SU-DHL-6 (cell line): ENCODE measurements around the gene ADGRD1.

Experiments
- EZH2phosphoT487 ChIP-seq: fragments of 200-600 bp; sonication (generic), shearing (Covaris generic); conservative IDR thresholded peaks from 2 replicates; pipeline ENCODE4 v1.6.1; 2018; ENCODE audit warnings: mild to moderate bottlenecking, antibody characterized with exemption, low read length, moderate library complexity, mixed read lengths
- TF ChIP-seq, protein P1 (sequence below): fragments of 200-600 bp; sonication (generic); IDR thresholded peaks from one replicate; pipeline ENCODE4 v1.5.1; 2017; ENCODE audit warnings: antibody characterized with exemption, mild to moderate bottlenecking, low read length, moderate library complexity; ENCODE audit not compliant: insufficient read depth, poor library complexity, severe bottlenecking

DNA sequence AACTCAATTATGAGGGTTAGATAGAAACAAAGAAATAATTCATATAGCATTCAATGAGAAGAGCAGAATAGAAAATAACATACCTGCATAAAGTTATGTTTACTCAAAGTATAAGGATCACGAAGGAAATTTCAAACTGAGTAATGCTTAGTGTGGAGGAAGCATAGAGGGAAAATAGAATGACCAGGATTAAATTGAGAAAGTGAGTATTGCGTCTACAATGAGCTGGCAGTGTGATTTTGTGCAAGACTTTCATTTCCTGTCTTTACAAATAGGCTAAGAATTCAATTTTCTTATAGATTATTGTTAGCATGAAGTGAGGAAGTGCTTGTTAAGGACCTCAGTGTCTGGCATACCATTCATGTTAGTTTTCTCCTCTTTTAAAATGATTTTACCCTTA lies 12.0 kb downstream of the ADGRD1 start:
- TF ChIP-seq, protein P1, sequence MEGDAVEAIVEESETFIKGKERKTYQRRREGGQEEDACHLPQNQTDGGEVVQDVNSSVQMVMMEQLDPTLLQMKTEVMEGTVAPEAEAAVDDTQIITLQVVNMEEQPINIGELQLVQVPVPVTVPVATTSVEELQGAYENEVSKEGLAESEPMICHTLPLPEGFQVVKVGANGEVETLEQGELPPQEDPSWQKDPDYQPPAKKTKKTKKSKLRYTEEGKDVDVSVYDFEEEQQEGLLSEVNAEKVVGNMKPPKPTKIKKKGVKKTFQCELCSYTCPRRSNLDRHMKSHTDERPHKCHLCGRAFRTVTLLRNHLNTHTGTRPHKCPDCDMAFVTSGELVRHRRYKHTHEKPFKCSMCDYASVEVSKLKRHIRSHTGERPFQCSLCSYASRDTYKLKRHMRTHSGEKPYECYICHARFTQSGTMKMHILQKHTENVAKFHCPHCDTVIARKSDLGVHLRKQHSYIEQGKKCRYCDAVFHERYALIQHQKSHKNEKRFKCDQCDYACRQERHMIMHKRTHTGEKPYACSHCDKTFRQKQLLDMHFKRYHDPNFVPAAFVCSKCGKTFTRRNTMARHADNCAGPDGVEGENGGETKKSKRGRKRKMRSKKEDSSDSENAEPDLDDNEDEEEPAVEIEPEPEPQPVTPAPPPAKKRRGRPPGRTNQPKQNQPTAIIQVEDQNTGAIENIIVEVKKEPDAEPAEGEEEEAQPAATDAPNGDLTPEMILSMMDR = no peak
- no peak for TF ChIP-seq EZH2phosphoT487
